Fibroblast of skin of right biceps (primary cell): ENCODE results near the gene RBM39.
"Not testable (repeated sequence)": the region's sequence is repeated elsewhere in the genome, so short reads cannot be mapped to it uniquely, and the experiment has no call there.

Experiments
- DNase-seq: peaks from one replicate; pipeline ENCODE4 v3.0.0-alpha.2; 2013

The RBM39 gene

GRCh38 chr20:35741892-35742740 is at the start of gene RBM39:
RBM39 (minus strand) TSS chr20:35742260; CDS start chr20:35740874, 1,386 bp downstream.
- peak; percentile 100 for DNase-seq

DNA sequence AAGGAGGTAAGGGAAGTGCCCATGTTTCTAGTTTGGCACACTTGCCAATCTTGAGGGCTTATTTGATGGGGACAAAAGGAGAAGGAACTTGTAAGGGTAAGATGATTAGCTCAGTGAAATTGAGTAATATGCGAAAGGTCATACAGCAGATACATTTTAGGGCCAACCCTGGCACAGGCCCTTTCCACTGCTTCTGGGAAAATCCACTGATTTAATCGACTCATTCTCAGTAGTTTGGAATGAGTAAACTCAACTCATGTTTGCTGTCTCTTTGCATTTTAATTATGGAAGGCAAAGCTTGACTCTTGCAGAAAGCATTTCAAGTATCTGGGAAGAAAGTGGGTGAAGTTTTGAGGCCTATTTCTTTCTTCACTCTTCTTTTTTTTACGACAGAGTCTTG is 49.8 kb upstream of the RBM39 start:
- DNase-seq, result peak; percentile 83

DNA sequence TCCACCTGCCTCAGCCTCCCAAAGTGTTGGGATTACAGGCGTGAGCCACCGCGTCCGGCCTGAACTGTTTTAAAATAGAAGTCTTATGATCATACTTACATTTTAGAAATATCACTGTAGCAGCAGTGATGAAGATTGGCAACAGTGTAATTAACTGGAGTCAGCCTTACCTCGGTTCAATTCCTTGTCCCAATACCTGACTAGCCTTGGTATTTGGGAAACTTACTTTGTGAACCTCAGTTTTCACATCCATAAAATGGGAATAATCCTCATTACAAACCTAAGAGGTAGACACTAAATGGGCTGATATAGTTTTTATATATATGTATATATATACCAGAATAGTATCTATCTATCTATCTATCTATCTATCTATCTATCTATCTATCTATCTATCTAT is 49.0 kb upstream of the RBM39 start:
- DNase-seq, result no peak

- no peak for DNase-seq
These were observed 46.7 kb upstream of the RBM39 start for GRCh38 chr20:35788796-35789195.

DNA sequence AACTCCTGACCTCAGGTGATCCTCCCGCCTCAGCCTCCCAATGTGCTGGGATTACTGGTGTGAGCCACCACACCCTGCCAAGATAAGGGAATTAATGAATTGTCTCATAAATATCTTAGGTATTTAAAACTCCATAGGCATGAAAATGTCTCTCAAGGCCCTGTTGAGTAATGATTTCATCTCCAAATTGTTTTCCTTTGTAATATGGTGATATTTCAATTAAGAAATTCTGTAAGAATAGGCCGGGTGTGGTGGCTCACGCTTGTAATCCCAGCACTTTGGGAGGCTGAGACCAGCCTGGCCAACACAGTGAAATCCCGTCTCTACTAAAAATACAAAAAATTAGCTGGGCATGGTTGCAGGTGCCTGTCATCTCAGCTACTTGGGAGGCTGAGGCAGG is 43.5 kb upstream of the RBM39 start:
- not testable (repeated sequence) for DNase-seq

DNA sequence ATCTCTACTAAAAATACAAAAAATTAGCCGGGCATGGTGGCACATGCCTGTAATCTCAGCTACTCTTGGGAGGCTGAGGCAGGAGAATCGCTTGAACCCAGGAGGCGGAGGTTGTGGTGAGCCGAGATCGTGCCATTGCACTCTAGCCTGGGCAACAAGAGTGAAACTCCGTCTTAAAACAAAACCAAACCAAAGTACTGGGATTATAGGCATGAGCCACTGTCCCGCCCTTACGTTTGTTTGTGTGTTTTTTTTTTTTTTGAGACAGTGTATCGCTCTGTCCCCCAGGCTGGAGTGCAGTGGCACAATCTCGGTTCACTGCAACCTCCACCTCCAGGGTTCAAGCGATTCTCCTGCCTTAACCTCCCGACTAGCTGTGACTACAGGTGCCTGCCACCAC is 41.8 kb upstream of the RBM39 start:
- not testable (repeated sequence) for DNase-seq

DNA sequence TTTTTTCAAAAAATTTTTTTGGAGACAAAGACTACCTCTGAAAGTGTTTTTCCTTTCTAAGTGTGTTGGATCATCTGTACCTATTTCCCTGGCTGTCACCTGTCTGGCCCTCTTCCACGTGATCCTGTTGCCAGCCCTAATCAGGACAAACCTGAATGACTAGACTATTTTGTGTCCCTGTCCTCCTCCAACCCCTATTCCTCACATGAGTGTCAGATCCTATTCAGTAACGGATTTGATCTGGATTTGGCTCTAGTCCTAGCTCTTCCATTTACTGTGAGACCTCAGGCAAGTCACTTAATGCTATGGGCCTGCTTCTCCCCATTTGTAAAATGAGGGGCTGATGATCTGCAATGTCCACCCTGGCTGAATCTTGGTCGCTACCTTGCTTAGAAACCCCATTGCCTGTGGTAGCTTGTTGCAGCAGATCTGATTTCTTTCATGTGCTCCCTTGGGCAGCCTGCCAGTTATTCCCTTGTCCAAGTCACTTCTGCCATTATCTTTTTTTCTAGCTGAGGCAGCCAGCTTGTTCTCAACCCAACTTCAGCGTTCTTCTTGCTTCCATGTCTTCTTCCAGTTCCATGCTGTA is 34.5 kb upstream of the RBM39 start:
- DNase-seq, result peak; percentile 25

DNA sequence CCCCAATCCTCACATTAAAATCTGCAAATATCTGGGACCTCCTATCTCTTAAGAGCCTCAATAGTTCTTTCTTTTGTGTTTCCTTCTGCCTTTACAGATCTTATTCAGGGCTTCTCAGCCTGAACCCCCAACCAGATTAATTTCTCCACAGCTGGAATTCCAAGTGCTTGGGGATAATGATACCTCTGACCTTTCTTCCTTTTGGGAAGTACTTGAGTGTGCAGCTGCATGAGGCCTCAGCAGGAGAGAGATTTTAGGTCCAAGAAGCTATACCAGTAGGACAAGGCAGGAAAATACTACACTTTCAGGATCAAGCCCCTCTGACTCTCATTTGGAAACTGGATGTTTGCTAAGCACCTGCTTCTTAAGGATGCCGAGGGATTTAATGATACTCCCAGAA is 32.3 kb upstream of the RBM39 start:
- no peak for DNase-seq

DNA sequence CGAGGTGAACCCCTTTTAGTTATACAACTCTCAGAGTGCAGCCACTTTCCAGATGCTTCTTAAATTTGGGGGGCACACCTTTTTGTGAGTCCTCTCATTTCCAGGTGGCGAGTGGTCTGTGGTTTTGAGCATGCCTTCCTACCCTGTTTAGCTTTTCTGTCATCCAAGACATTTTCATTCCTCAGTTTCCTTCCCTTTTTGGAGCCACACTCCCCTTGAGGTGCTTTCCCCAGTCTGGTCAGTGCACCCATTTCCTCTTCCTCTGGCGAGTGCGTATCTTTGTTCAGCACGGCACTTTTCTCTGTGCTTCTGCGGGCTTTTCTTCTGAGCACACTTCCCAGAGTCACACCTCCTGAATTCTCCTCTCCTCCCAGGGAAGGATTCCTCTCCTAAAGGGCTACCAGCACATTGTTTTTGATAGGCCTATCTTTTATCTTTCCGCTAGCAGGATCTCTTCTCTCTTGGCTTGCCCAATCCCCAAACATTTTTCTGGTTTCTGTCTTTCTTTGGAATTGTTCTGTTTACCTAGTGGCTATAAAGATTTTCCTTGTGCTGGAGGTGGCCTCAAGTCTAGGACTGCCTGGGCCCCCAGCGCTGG is 31.2 kb upstream of the RBM39 start:
- no peak for DNase-seq

DNA sequence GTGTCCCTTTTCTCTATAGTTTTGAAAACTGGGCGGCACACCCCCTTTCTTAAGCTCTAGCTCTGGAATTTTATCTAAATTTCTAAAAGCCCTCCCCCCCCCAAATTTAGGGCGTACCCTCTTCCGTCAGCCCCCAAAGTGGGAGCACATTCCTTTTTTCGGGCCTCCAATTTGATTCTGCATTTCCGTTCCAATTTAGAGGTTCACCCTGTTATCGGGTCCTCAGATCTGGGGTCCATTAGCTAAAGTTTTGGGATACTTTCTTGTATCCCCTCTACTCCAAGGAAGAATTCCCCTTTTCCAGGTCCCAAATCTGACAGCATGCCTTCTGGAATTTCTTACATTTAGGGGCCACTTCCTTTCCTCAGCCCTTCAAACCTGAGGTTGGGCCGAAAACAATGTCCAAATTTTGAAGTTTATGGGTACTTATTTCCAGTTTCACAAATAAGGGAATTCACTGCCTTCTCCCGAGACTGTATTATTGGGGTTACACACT is 30.6 kb upstream of the RBM39 start:
- DNase-seq, result no peak

DNA sequence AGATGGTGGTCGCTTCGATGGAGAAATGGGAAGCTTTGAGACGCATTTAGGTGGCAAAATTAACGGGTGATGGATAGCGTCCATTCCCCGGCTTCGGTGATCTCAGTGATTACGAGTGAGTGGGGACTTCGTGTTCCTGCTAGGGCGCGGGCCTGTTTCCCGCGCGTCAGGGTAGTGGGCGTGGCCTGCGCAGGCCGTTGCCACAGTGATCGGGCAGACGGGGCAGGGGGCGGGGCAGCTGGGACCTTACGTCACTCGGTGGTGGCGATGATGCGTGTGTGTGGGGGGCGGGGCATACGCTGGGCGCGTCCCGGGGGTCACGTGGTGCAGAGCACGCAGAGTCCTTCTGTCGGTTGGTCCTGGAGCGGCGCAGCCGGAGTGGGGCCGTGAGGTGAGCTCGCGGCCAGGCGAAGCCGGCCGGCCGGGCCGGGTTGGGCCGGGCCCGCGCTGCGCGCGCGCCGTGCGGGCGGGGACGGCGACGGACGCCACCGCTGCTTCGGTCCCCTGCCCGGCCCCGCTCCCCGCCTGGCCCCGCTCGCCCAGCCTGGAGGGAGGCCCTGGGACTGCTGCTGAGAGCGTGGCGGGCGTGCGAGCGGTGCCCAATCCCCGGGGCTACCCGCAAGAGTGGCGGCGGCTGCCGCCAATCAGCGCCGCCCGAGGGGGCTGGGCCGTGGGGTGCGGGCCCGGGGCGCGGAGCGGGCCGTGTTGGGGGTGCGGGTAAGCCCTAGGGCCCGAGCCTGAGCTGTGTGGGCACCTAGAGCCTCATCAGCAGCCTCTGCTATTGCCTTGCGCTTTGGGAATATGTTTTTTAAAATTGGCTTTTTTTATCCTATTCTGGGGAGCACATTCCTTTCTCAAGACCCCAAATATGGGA is 29.9 kb upstream of the RBM39 start, which contains the start of gene PHF20:
Gene PHF20, plus strand, starts transcription at position 327 of the 874 bp plus-strand sequence. CDS start 29,508 bp downstream, outside the sequence.
- DNase-seq, result peak; percentile 96

- DNase-seq, result no peak
These were observed 29.3 kb upstream of the RBM39 start for GRCh38 chr20:35771367-35771688.

DNA sequence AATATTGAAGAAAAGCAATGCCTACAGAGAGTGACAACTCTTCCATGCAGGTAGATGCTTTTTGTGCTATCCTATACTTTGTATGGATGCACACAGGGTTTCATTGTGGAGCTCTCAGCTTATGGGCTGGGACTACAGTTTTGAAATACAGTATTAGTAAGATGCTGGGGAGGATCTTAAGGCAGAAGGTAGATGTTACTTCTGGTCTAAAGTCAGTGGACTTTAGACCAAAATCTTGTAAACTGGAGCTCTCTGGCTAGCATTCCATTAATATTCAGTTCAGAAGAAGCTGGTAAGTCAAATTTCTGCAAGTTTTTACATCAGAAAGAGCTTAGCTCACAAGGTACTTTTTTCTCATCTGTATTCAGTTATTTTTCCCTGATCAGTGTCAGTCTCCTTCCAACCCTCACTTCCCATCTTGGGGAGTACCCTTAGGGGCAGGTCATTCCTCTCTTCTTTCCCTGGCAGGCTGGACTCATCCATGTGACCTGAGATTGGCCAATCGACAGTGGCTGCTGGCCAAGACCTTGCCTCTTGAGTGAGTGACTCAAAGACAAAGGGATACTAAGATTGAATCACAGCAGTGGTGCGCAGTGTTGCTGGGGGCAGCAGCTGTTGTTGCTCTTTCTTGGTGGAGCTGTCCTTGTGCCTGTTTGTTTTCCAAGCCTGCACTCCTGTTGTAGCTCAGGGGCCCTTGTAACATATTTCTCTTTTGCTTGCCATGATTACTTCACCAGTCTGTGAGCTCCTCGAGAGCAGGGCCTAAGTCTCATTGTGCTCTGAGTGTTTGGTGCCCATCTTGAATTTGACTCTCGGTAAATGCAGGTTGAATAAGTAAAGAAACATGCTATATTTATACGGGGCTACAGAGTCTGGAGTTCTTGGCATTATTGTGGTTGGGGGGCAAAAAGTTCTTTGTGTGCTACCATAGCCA is 26.9 kb upstream of the RBM39 start:
- DNase-seq, result peak; percentile 95

- no peak for DNase-seq
These were observed 25.8 kb upstream of the RBM39 start for GRCh38 chr20:35767683-35768481.

DNA sequence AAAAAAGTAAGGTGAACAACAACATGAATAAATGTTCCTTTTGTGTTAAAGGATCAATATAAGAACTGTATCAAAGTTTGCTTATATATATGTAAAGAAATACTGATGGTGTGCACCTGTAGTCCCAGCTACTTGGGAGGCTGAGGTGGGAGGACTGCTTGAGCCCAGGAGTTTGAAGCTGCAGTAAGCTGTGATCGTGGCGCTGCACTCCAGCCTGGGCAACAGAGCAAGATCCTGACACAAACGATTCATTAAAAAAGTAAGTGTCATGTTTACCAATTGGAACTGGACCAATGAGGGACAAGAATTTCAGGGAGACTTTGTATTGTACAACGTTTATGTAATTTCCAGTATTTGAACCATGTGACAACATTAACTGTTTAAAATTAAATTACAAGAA is 24.8 kb upstream of the RBM39 start:
- DNase-seq, result no peak

- DNase-seq, result not testable (repeated sequence)
These were observed 22.9 kb upstream of the RBM39 start for GRCh38 chr20:35764936-35765335.

DNA sequence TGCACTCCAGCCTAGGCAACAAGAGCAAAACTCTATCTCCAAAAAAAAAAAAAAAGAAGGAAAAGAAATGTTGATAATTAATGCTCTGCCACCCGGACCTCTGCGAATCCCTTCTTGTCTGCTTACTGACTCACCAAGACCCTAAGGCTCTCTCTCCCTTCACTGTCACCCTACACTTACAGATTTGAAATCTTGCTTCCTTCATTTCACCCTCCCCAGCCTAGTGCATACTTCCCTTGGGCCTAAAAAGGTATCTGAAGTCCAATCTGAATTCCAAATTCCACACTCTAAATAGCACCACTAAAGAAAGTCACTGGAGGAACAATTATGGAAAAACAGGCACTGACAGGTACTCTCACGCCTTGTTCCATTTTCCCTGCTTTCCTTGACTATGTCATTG is 20.4 kb upstream of the RBM39 start:
- no peak for DNase-seq

GRCh38 chr20:35761548-35761947 is 19.5 kb upstream of the RBM39 start:
- not testable (repeated sequence) for DNase-seq

GRCh38 chr20:35757098-35757705 is 15.1 kb upstream of the RBM39 start:
- no peak for DNase-seq

DNA sequence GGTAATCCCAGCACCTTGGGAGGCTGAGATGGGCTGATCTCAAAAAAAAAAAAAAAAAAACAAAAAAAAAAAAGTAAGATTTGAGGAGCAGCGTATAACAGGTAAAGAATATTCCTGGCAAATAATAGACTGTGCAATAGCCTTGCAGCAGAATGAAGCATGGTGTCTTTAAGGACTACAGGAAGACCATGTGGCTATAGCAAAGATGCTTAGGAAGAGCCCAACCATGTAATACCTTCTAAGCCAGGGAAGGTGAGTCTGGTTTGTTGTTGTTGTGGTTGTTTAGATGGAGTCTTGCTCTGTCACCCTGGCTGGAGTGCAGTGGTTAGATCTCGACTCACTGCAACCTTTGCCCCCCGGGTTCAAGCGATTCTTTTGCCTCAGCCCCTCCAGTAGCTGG is 14.3 kb upstream of the RBM39 start:
- DNase-seq, result no peak
